AML-193 (cell line): ENCODE data around the gene PIP4K2A.

Source experiments
- DNase-seq, 2 experiments: peaks; one replicate each; lab custom pipeline; 2025; lab: John Stamatoyannopoulos, UW

PIP4K2A gene

GRCh38 chr10:22620140-22620857 lies 94.1 kb downstream of the PIP4K2A start:
- DNase-seq: no peak

- no peak for DNase-seq
Measured at GRCh38 chr10:22619101-22619500, 95.3 kb downstream of the PIP4K2A start.

GRCh38 chr10:22618078-22618785 lies 96.1 kb downstream of the PIP4K2A start:
- DNase-seq: no peak

- DNase-seq: no peak
Measured at GRCh38 chr10:22617516-22617915, 96.9 kb downstream of the PIP4K2A start.

GRCh38 chr10:22617051-22617450 lies 97.3 kb downstream of the PIP4K2A start:
- DNase-seq: no peak

- DNase-seq: peak; percentile 18 to 37
Measured at GRCh38 chr10:22615819-22616499, 98.4 kb downstream of the PIP4K2A start.

GRCh38 chr10:22615101-22615500 lies 99.3 kb downstream of the PIP4K2A start:
- DNase-seq: no peak

GRCh38 chr10:22613011-22613410 lies 101.4 kb downstream of the PIP4K2A start:
- no peak for DNase-seq

- no peak for DNase-seq
Measured at GRCh38 chr10:22612318-22612717, 102.1 kb downstream of the PIP4K2A start.

- DNase-seq: no peak
Measured at GRCh38 chr10:22611425-22612115, 102.8 kb downstream of the PIP4K2A start.

- no peak for DNase-seq
Measured at GRCh38 chr10:22610610-22611009, 103.8 kb downstream of the PIP4K2A start.

GRCh38 chr10:22609719-22610465 lies 104.5 kb downstream of the PIP4K2A start:
- DNase-seq: no peak

- DNase-seq: no peak
Measured at GRCh38 chr10:22609251-22609650, 105.1 kb downstream of the PIP4K2A start.

- DNase-seq: peak in 1 of 2 experiments; percentile 3
Measured at GRCh38 chr10:22607261-22607660, 107.1 kb downstream of the PIP4K2A start.

GRCh38 chr10:22606164-22606614 lies 108.2 kb downstream of the PIP4K2A start:
- peak; percentile 80 to 85 for DNase-seq

GRCh38 chr10:22605168-22605567 lies 109.2 kb downstream of the PIP4K2A start:
- DNase-seq: peak; percentile 89 to 91

GRCh38 chr10:22604344-22605126 lies 109.8 kb downstream of the PIP4K2A start:
- no peak for DNase-seq

- DNase-seq: no peak
Measured at GRCh38 chr10:22603581-22603980, 110.8 kb downstream of the PIP4K2A start.

GRCh38 chr10:22601618-22602017 lies 112.8 kb downstream of the PIP4K2A start:
- no peak for DNase-seq

- no peak for DNase-seq
Measured at GRCh38 chr10:22599636-22600228, 114.6 kb downstream of the PIP4K2A start.
